Cardiac fibroblast (primary cell): ENCODE measurements around the gene KIF19.

ENCODE experiments used
- DNase-seq, 2 donors: peaks; one replicate each; pipeline versions ENCODE4 v3.0.0 to v3.0.0-alpha.2; 2010; ENCODE audit warnings: low read depth in 2 of 2
- H3K4me3 ChIP-seq, 2 donors: replicated peaks in 1 of 2; 1 replicate in 1 of 2; 2 replicates in 1 of 2; pipeline ENCODE4 v1.5.1; 2011; ENCODE audit warnings: low read depth in 2 of 2, low read length in 2 of 2, mild to moderate bottlenecking in 2 of 2, moderate library complexity in 1 of 2
- TF ChIP-seq, protein P1 (sequence below): IDR thresholded peaks from one replicate; pipeline ENCODE4 v1.5.1; 2011; ENCODE audit warnings: low read depth, mild to moderate bottlenecking, low read length, inconsistent platforms

The KIF19 gene

DNA sequence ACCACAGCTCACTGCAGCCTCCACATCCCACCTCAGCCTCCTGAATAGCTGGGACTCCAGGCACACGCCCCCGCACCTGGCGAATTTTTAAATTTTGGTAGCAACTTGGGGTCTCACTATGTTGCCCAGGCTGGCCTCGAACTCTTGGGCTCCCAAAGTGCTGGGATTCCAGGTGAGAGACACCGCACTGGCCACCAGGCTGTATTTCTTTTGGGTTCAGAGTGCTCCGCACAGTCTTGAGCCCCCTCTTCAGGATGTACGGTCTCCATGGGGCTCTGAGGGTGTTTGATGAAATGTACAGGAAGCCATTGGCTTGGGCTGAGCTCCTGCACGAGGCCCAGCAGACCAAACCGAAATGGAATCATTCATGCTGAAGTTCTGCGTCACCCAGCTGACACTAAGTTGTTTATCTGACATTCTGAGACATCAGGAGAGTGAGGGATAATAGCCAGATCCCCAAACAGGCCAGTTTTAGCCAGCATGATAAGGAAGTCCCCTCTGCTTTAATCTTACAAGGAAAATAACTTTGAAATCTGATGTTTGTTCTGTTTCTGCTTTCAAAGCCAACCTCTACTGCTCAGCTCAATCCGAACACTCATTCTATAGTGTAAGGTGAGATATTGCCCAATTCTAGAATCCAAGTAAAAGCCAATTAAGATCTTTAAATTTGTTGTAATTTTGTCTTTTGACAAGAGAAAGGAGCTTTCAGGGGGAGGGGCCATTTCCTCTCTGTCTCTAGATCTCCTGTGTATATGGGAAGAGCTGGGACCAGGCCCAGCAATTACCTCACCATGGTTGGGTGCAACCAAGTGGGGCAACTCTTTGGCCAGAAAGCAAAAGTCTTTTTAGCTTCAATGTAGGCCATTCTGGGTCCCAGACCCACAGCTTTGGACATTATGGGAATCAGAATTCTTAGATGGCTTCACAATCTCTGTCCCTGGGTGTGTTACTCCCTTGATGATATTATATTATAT, 64.9 kb downstream of the KIF19 start:
- TF ChIP-seq, protein P1, sequence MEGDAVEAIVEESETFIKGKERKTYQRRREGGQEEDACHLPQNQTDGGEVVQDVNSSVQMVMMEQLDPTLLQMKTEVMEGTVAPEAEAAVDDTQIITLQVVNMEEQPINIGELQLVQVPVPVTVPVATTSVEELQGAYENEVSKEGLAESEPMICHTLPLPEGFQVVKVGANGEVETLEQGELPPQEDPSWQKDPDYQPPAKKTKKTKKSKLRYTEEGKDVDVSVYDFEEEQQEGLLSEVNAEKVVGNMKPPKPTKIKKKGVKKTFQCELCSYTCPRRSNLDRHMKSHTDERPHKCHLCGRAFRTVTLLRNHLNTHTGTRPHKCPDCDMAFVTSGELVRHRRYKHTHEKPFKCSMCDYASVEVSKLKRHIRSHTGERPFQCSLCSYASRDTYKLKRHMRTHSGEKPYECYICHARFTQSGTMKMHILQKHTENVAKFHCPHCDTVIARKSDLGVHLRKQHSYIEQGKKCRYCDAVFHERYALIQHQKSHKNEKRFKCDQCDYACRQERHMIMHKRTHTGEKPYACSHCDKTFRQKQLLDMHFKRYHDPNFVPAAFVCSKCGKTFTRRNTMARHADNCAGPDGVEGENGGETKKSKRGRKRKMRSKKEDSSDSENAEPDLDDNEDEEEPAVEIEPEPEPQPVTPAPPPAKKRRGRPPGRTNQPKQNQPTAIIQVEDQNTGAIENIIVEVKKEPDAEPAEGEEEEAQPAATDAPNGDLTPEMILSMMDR, result no peak
- H3K4me3 ChIP-seq, result no peak overlapping the region
- peak in 1 of 2 donors; percentile 21 for DNase-seq

- TF ChIP-seq, protein P1, result no peak
- no peak overlapping the region for H3K4me3 ChIP-seq
- DNase-seq, result no peak
Measured at GRCh38 chr17:74391771-74392170, 65.7 kb downstream of the KIF19 start.

- H3K4me3 ChIP-seq, result no peak overlapping the region
- TF ChIP-seq, protein P1, result no peak
Measured at GRCh38 chr17:74392848-74393247, 66.8 kb downstream of the KIF19 start.

GRCh38 chr17:74393346-74393942, 67.4 kb downstream of the KIF19 start:
- TF ChIP-seq, protein P1, result no peak
- DNase-seq, result peak in 1 of 2 donors; percentile 44
- H3K4me3 ChIP-seq, result no peak overlapping the region

More at GRCh38 chr17:74392848-74393247, 66.8 kb downstream of the KIF19 start:
- DNase-seq, result no peak

GRCh38 chr17:74394275-74394950, 68.4 kb downstream of the KIF19 start:
- TF ChIP-seq, protein P1, result no peak
- DNase-seq, result no peak
- no peak overlapping the region for H3K4me3 ChIP-seq

DNA sequence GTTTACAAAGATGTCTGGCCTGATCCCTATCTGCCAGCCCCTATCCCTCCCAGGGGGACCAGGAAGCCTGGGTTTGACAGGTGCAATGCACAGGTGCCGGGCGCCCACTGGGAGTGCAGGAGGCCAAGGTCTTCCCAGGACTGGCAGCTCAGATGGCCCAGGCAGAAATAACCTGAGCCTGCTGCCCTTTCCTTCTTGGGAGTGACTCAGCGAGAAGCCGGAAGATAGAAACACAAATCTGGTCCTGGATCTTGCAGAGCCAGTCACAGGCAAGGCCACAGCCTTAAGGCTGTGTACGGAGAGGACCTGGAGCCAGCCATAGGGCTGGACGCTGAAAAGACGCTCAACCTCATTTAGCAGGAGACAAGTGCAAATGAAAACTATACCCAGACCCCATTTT, 69.0 kb downstream of the KIF19 start:
- TF ChIP-seq, protein P1, result no peak
- DNase-seq, result no peak

More for the DNA sequence above, 69.0 kb downstream of the KIF19 start:
- H3K4me3 ChIP-seq, result no peak overlapping the region
